Endothelial cell of umbilical vein (primary cell): ENCODE data around the gene TPO. TPM values are rescaled to one million over a fixed set of nuclear protein-coding genes. Genes with fewer than 3 reads are reported as not detected.

Experiments used
- BruUV-seq: library from RNA; stranded (reverse); fragments of 400-500 nt; replicated peaks from 2 replicates; lab custom pipeline; 2021; lab: Mats Ljungman, UMichigan
- CTCF ChIA-PET: fragments of 300-600, 350-600 bp; sonication (Branson Sonifier 250); formaldehyde crosslinking; loops from one replicate; lab custom pipeline; 2021; ENCODE audit warnings: antibody characterized with exemption, inconsistent platforms; lab: Charles Lee
- POLR2A ChIA-PET: fragments of 300-600, 350-600 bp; sonication (Branson Sonifier 250); formaldehyde crosslinking; loops from one replicate; lab custom pipeline; 2021; ENCODE audit warnings: antibody characterized with exemption, inconsistent platforms; lab: Charles Lee
- DNase-seq: peaks from one replicate; pipeline ENCODE4 v3.0.0-alpha.2; 2011; ENCODE audit warnings: low read depth, low spot score
- FAIRE-seq: peaks from 2 replicates; lab custom pipeline; 2011; peaks lifted over from hg19 to GRCh38; lab: Jason Lieb, UNC
- H2AFZ ChIP-seq: 2 replicates; pipeline ENCODE4 v1.6.0; 2012; ENCODE audit warnings: low read depth, low read length, control low read depth, inconsistent platforms
- H3K27ac ChIP-seq: 2 replicates; pipeline ENCODE4 v1.5.1; 2011; ENCODE audit warnings: low read depth, mild to moderate bottlenecking, control low read depth, low read length, moderate library complexity; ENCODE audit not compliant: insufficient read depth
- H3K27me3 ChIP-seq, 2 experiments: 2 replicates each; pipeline versions ENCODE4 v1.6.0 to v1.6.1; 2011; ENCODE audit warnings: low read length in 2 of 2, mixed read lengths in 1 of 2; ENCODE audit not compliant: control insufficient read depth in 2 of 2, insufficient read depth in 2 of 2
- H3K36me3 ChIP-seq, 2 experiments: 2 replicates in 1 of 2; 3 replicates in 1 of 2; pipeline ENCODE4 v1.5.1; 2011; ENCODE audit warnings: low read length in 2 of 2, mild to moderate bottlenecking in 1 of 2, moderate library complexity in 1 of 2; ENCODE audit not compliant: control insufficient read depth in 2 of 2, insufficient read depth in 2 of 2; ENCODE audit errors: extremely low read depth in 1 of 2
- H3K4me1 ChIP-seq: 3 replicates; pipeline ENCODE4 v1.5.1; 2011; ENCODE audit warnings: mild to moderate bottlenecking, low read length; ENCODE audit not compliant: control insufficient read depth, insufficient read depth; ENCODE audit errors: extremely low read depth
- H3K4me2 ChIP-seq: 2 replicates; pipeline ENCODE4 v1.6.1; 2011; ENCODE audit warnings: low read length, control low read depth, mixed read lengths; ENCODE audit not compliant: insufficient read depth
- H3K4me3 ChIP-seq, 3 experiments: fragments of 200-600 bp in 1 of 3; sonication (generic), shearing (Covaris generic) in 1 of 3; replicated peaks in 1 of 3; 2 replicates each; pipeline ENCODE4 v1.5.1; 2011 to 2016; ENCODE audit warnings: control low read depth in 3 of 3, low read length in 3 of 3, mild to moderate bottlenecking in 2 of 3, inconsistent platforms in 1 of 3, low read depth in 1 of 3, moderate library complexity in 1 of 3; ENCODE audit not compliant: insufficient read depth in 1 of 3
- H3K79me2 ChIP-seq: 2 replicates; pipeline ENCODE4 v1.6.0; 2012; ENCODE audit warnings: low read length, inconsistent platforms; ENCODE audit not compliant: control insufficient read depth, insufficient read depth
- H3K9ac ChIP-seq: replicated peaks from 2 replicates; pipeline ENCODE3; 2011; ENCODE audit warnings: low read length, control low read depth; ENCODE audit not compliant: insufficient read depth; ENCODE audit errors: extremely low read depth
- H3K9me1 ChIP-seq: replicated peaks from 3 replicates; pipeline ENCODE4 v1.6.0; 2011; ENCODE audit warnings: mild to moderate bottlenecking, low read length; ENCODE audit not compliant: control insufficient read depth, insufficient read depth; ENCODE audit errors: extremely low read depth
- H3K9me3 ChIP-seq: replicated peaks from 2 replicates; pipeline ENCODE4 v1.5.1; 2012; ENCODE audit warnings: low read length, inconsistent platforms; ENCODE audit not compliant: control insufficient read depth, insufficient read depth
- H4K20me1 ChIP-seq: replicated peaks from 2 replicates; pipeline ENCODE3; 2011; ENCODE audit warnings: mild to moderate bottlenecking, low read length; ENCODE audit not compliant: control insufficient read depth, insufficient read depth; ENCODE audit errors: extremely low read depth
- EZH2 ChIP-seq: IDR thresholded peaks from 2 replicates; pipeline ENCODE4 v1.6.1; 2012; ENCODE audit warnings: borderline replicate concordance, low read depth, mild to moderate bottlenecking, moderate library complexity, low read length, inconsistent platforms; ENCODE audit not compliant: severe bottlenecking
- GATA2 ChIP-seq: IDR thresholded peaks from 2 replicates; pipeline ENCODE4 v1.7.0; 2011; ENCODE audit warnings: low read depth, mild to moderate bottlenecking, moderate library complexity, mixed read lengths, low read length; ENCODE audit not compliant: insufficient read length, insufficient read depth
- MYC ChIP-seq: IDR thresholded peaks from one replicate; pipeline ENCODE4 v1.6.1; 2011; ENCODE audit warnings: mild to moderate bottlenecking, low read depth, low read length
- dilution Hi-C: fragments of 300-500 bp; cut with MboI; formaldehyde crosslinking; loops from one replicate; pipeline ENCODE4 v1.15.0; 2019; ENCODE audit warnings: low sequenced_read_pairs; ENCODE audit not compliant: extremely low pct_ligation_motif_present
- intact Hi-C: fragments of 100-400 bp; cut with micrococcal nuclease; formaldehyde crosslinking; loops from one replicate; pipeline ENCODE4 v1.10.0; 2022
- polyA plus RNA-seq, 4 experiments: library from polyadenylated mRNA; depleted of rRNA in 3 of 4; stranded (reverse) in 3 of 4; unstranded in 1 of 4; fragments of >200 nt; gene quantifications; 2 replicates each; pipeline versions ENCODE4 v1.2.1 to v1.2.3, GENCODE V29; 2011 to 2012; ENCODE audit warnings: missing spikeins in 1 of 4
- total RNA-seq: library from RNA; stranded (reverse); gene quantifications from 2 replicates; pipeline ENCODE4 v1.2.3, GENCODE V29; 2021
- TF ChIP-seq, protein P1 (sequence below): IDR thresholded peaks from 2 replicates; pipeline ENCODE4 v1.6.1; 2011; ENCODE audit not compliant: insufficient read depth, insufficient read length
- TF ChIP-seq, protein P2 (sequence below), 2 donors: IDR thresholded peaks; 1 replicate in 1 of 2; 2 replicates in 1 of 2; pipeline ENCODE4 v1.5.1; 2011; ENCODE audit warnings: low read length in 2 of 2, mild to moderate bottlenecking in 2 of 2, moderate library complexity in 2 of 2, control low read depth in 1 of 2, inconsistent platforms in 1 of 2, low read depth in 1 of 2; ENCODE audit not compliant: insufficient read depth in 1 of 2; ENCODE audit errors: extremely low read depth in 1 of 2

The TPO gene
- total and polyA plus RNA-seq, 2 donors (not counting 3 experiments of a cell fraction or from before 2014, with no cell fraction given), result not detected

DNA sequence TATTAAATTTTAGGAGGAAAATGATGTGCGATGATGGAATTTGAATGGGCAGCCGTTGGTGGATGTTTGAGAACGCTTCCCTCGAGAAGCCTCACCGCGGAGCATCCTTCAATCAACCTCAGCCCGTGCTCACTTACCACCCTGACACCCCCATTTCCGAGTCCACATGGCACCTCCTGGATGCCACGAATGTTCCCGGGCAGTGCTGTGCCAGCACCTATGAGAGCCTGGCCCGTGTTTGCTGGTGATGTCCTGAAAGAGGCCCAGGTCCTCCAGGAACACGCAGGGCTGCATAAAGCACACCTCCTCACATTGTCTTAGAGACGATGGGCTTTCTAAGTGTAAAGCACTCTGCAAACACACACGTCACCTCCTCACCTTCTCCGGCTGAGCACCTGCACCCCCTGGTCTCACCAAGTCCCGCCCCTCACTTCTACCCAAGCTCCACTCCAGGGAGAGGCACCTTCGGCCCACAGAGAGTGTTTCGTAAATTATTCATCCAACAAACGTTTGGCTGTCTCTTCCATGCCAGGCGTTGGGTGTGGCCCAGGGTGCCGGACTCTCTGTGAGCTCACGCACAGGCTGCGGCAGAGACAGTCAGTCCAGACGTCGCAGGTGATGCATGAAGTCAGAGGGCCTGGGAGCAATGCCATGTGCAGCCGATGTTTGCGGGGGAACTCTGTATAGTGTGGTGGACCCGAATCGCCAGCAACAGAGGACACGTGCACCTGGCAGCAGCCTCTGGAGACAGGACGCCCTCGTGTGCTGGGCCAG, 150.0 kb downstream of the TPO start:
- H3K27me3 ChIP-seq, result no peaks in the 10 kb centered on the region
- H3K4me1 ChIP-seq, result no peaks in the 10 kb centered on the region
- no peak overlapping the region for H3K4me3 ChIP-seq
- H2AFZ ChIP-seq, result no peak overlapping the region
- H3K9ac ChIP-seq, result no peak overlapping the region
- H3K4me2 ChIP-seq, result no peak overlapping the region
- no peaks in the 10 kb centered on the region for H3K9me1 ChIP-seq
- TF ChIP-seq MYC (no peak), GATA2 (no peak)
- BruUV-seq, result no TSS peak
- intact Hi-C loops, result no loop called here
- no peaks in the 10 kb centered on the region for H3K9me3 ChIP-seq
- H3K79me2 ChIP-seq, result no peaks in the 10 kb centered on the region
- H3K36me3 ChIP-seq, result no peaks in the 10 kb centered on the region
- no peak overlapping the region for H3K27ac ChIP-seq
- dilution Hi-C loops, result no loop called here
- no peaks in the 10 kb centered on the region for H4K20me1 ChIP-seq
- FAIRE-seq, result no peak
- ChIA-PET POLR2A (no interaction called here), CTCF (interaction anchor here (2.6 to 2.8 kb wide), 2 partner anchors 13 to 188 kb away, joined by 9 to 13 read pairs; no protein-coding TSS in a partner anchor)
- DNase-seq, result no peak

DNA sequence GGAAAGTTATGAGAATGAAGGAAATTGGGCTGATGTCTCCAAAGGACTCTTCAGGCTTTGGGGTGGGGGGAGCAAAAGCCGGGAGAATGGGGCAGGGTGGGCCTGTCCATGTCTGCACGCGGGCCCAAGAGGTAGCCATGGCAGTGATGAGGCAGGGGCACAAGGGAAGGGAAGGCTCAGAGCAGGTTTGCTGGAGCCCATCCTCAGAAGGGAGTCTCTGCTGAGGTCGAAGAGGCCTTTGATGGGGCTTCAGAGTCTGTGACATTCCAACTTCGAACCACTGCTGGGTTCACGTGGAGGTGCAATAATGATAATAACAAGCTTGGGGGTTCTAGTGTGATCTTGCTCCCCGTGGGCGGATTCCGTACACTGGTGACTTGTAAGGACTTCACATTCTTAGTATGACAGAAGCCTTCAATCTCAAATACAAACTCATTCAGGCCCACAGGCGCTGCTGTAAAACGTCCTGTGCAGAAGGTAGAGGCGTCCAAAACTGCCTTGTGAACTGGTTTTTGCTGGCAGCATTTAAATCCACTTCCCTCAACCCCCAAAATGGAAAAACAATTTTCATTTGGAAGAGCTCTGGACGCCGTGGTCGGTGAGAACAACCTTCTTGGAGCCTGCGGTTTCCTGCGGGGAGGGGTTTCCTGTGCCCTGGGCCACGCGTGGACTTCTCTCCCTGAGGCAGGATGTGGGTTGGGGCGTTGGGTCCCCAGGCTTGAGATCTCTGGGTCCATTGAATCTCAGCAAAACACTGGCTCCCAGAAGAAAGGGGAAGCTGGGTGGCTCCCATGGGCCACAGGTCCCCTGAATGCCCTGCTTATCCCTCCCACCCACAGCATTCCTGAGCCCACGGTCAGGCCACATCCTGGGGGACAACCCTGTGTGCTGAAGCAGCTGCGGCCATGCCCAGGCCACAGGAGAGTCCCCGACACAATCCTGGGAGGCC, 151.0 kb downstream of the TPO start:
- Histone ChIP-seq H3K9ac (no peak overlapping the region), H2AFZ (no peak overlapping the region), H3K4me3 (no peak overlapping the region), H3K9me1 (no peaks in the 10 kb centered on the region), H3K4me2 (no peak overlapping the region), H3K4me1 (no peaks in the 10 kb centered on the region), H3K27me3 (no peaks in the 10 kb centered on the region), H4K20me1 (no peaks in the 10 kb centered on the region), H3K36me3 (no peaks in the 10 kb centered on the region), H3K9me3 (no peaks in the 10 kb centered on the region), H3K79me2 (no peaks in the 10 kb centered on the region), H3K27ac (no peak overlapping the region)
- ChIA-PET POLR2A (no interaction called here), CTCF (interaction anchor here (1.2 to 2.8 kb wide), 2 partner anchors 13 to 14 kb away, joined by 3 to 13 read pairs; no protein-coding TSS in a partner anchor)
- DNase-seq (no peak), FAIRE-seq (no peak)
- BruUV-seq, result no TSS peak
- no peak for TF ChIP-seq MYC
- TF ChIP-seq, protein P1, sequence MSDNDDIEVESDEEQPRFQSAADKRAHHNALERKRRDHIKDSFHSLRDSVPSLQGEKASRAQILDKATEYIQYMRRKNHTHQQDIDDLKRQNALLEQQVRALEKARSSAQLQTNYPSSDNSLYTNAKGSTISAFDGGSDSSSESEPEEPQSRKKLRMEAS, result no peak
- TF ChIP-seq EZH2, result no peak
- TF ChIP-seq, protein P2, sequence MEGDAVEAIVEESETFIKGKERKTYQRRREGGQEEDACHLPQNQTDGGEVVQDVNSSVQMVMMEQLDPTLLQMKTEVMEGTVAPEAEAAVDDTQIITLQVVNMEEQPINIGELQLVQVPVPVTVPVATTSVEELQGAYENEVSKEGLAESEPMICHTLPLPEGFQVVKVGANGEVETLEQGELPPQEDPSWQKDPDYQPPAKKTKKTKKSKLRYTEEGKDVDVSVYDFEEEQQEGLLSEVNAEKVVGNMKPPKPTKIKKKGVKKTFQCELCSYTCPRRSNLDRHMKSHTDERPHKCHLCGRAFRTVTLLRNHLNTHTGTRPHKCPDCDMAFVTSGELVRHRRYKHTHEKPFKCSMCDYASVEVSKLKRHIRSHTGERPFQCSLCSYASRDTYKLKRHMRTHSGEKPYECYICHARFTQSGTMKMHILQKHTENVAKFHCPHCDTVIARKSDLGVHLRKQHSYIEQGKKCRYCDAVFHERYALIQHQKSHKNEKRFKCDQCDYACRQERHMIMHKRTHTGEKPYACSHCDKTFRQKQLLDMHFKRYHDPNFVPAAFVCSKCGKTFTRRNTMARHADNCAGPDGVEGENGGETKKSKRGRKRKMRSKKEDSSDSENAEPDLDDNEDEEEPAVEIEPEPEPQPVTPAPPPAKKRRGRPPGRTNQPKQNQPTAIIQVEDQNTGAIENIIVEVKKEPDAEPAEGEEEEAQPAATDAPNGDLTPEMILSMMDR (IDR thresholded peaks at IDR 0.05; ENCODE audit: extremely low read depth in 1 of 2, insufficient read depth in 1 of 2, low read depth in 1 of 2, low read length in 2 of 2), result no peak
- intact Hi-C loops (no loop called here), dilution Hi-C loops (no loop called here)
